Activated T-cell treated with anti-CD3 and anti-CD28 coated beads, Interleukin-2, amount 50 U/mL, for 4 hours (primary cell): Measurements from ENCODE around the gene TBC1D16. TPM values are rescaled to one million over a fixed set of nuclear protein-coding genes. Genes with fewer than 3 reads are reported as not detected.

Source experiments
- ATAC-seq, 2 donors: fragments of 200-7000 bp; cut with Tn5 transposase; one replicate each; pipeline ENCODE4 v1.10.0; 2021
- DNase-seq: peaks from one replicate; pipeline ENCODE4 v3.0.0-alpha.2; 2020
- H3K27me3 Mint-ChIP-seq: one replicate; pipeline ENCODE4 v1.8.0; 2021; ENCODE audit warnings: low read depth, mixed read lengths
- H3K36me3 Mint-ChIP-seq: one replicate; pipeline ENCODE4 v1.8.0; 2022; ENCODE audit warnings: mixed read lengths; ENCODE audit not compliant: insufficient read depth
- H3K4me1 Mint-ChIP-seq: one replicate; pipeline ENCODE4 v1.8.0; 2021; ENCODE audit warnings: low read depth, mixed read lengths
- H3K4me3 Mint-ChIP-seq: one replicate; pipeline ENCODE4 v1.8.0; 2021; ENCODE audit warnings: mild to moderate bottlenecking, moderate library complexity, mixed read lengths
- H3K9me3 Mint-ChIP-seq: one replicate; pipeline ENCODE4 v1.8.0; 2021; ENCODE audit warnings: mixed read lengths
- total RNA-seq, 3 donors: library from RNA; stranded (reverse); gene quantifications; one replicate each; pipeline ENCODE4 v1.2.1, GENCODE V29; 2021

The TBC1D16 gene
- total RNA-seq, 3 donors from 2014 or later = 2.2 to 3.3 (median 2.6) TPM

DNA sequence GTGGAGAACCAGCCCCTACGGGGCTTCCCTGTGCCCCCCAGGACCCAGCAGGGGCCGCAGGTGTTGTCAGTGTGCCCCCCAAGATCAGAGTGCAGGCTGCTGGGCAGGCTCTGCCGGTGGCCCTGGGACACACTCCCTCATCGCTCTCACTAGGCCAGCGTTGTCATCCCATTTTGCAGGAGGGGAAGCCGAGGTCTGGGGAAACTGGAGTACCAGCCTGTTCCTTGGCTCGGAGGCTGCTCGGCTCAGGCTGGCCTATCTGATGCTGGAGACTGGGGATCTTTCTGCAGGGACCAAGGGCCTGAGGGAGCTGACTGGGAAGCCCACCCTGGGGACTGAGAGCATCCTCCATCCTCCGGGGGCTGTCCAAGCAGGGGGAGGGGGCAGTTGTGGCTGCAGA, 122.2 kb downstream of the TBC1D16 start:
- ATAC-seq (no peak), DNase-seq (no peak)
- Mint-ChIP-seq H3K4me1 (no peaks in the 10 kb centered on the region), H3K4me3 (no peak overlapping the region), H3K27me3 (peaks cover 18% of the 10 kb centered on the region), H3K9me3 (no peaks in the 10 kb centered on the region), H3K36me3 (no peaks in the 10 kb centered on the region)

DNA sequence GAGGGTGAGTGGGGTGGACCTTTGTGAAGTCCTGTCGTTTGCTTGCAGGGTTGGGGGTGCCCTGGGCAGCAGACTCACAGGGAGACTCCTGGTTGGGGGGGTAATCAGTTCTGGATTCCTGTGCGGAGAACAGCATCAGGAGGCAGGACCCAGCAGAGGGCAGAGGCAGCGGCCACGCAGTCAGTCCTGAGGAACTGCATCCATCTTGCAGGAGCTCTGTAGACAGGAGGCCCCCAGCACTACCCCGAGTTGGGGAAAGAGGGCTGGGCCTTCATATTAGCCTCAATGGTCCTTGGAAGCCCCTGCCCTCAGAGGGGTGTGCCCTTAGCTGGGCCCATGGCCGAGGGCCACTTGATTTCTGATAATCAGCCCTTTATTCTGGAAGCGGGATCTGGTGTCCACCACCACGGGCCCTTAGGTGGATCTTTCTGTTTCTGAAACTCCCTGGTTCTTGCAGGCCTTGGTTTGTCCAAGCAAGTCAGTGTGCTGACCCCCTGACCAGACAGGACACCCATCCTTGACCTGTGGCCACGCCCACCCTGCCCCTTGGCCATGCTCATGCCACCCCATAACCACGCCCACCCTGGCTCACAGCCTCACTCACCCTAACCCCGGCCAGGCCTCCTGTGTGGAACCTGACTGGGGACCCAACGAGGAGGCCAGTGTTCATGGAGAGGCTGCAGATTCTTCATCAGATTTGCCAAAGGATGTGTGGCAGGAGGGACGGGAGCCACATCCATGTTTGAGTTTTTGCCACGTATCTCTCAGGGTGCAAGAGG, 122.9 kb downstream of the TBC1D16 start:
- H3K27me3 Mint-ChIP-seq = peaks cover 21% of the 10 kb centered on the region
- no peak overlapping the region for H3K4me3 Mint-ChIP-seq

DNA sequence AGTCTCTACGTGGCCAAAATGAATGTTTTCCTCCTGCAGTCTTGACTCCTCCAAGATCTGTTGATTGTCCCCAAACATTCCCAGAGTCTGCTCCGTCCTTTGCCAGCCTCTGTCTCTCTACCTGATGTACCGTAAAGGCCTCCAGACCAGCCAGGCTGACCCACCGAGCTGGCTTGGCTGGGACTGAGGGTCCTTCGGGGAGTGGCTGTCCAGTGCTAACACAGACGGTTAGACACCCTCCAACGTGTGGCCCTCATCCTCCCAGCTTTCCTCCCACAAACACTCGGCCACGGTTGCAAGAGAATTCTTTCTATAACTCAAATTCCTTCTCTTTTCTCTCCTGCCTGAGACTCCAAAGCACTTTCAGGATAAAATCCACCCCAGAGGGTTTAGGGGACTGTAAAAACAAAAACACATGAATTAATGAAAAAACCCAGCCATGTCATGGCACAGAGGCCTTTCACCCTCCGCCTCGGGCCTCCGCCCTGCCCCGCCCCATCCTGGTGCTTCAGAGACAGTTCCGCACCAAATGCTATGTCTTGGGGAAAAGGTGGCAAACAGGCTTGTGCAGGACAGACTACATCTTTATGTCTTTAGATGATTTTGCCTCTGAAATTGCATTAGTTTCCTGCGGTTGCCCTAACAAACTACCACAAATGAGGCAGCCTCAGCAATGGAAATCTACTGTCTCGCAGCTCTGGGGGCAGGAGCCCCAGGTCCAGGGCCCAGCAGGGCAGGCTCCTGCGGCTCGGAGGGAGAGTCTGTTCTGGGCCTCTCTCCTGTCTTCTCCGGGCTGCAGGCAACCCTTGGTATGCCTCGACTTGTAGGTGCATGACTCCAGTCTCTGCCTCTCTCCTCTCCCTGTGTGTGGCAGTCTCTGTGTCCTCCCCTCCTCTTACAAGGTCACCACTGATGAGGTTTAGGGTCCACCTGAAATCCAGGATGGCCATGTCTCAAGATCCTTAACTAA, 124.0 kb downstream of the TBC1D16 start:
- H3K4me1 Mint-ChIP-seq = no peaks in the 10 kb centered on the region
- H3K9me3 Mint-ChIP-seq = no peaks in the 10 kb centered on the region
- ATAC-seq (no peak), DNase-seq (no peak)
- H3K36me3 Mint-ChIP-seq = no peaks in the 10 kb centered on the region
- no peak overlapping the region for H3K4me3 Mint-ChIP-seq
- H3K27me3 Mint-ChIP-seq = peaks cover 22% of the 10 kb centered on the region

More for the DNA sequence above, 122.9 kb downstream of the TBC1D16 start:
- no peaks in the 10 kb centered on the region for H3K9me3 Mint-ChIP-seq
- no peak for DNase-seq
- no peaks in the 10 kb centered on the region for H3K36me3 Mint-ChIP-seq
- ATAC-seq = no peak
- no peaks in the 10 kb centered on the region for H3K4me1 Mint-ChIP-seq

DNA sequence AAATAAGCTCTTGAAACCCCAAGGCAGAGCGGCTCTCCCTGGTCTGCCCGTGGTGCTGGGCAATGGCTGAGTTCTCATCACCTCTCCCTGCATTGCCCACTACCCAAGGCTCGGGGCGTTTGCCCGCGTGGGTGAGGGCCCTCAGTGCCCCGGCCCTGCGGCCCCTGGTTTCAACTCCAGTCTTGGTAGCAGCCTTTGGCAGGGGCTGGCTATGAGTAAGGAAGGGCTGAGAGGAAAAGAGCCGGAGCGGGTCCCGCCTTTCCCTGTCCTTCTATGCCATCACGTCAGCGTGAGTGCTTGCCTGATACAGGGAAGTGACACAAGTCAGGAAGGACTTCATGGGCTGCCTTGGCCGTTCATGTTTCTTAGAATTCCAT, 124.7 kb downstream of the TBC1D16 start:
- no peak for DNase-seq
- no peak for ATAC-seq
- H3K9me3 Mint-ChIP-seq = no peaks in the 10 kb centered on the region

DNA sequence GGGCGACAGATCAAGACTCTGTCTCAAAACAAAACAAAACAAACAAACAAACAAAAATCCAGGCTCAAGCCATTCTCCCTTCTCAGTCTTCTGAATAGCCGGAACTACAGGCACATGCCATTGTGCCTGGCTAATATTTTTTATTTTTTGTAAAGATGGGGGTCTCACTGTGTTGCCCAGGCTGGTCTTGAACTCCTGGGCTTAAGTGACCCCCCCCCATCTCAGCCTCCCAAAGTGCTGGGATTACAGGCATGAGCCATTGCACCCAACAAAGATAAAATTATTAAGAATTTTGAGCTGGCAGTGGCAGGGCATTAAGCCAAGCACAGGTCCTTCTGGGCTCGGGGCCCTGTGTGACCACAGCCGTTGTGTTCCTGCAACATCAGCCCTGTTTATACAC, 126.6 kb downstream of the TBC1D16 start:
- H3K4me1 Mint-ChIP-seq = no peaks in the 10 kb centered on the region
- no peak overlapping the region for H3K4me3 Mint-ChIP-seq
- no peaks in the 10 kb centered on the region for H3K36me3 Mint-ChIP-seq
- H3K27me3 Mint-ChIP-seq = peaks cover 18% of the 10 kb centered on the region
- ATAC-seq (no peak), DNase-seq (no peak)
- H3K9me3 Mint-ChIP-seq = no peaks in the 10 kb centered on the region

More for the DNA sequence above, 124.7 kb downstream of the TBC1D16 start:
- peaks cover 20% of the 10 kb centered on the region for H3K27me3 Mint-ChIP-seq
- no peaks in the 10 kb centered on the region for H3K36me3 Mint-ChIP-seq
- no peak overlapping the region for H3K4me3 Mint-ChIP-seq
- no peaks in the 10 kb centered on the region for H3K4me1 Mint-ChIP-seq

DNA sequence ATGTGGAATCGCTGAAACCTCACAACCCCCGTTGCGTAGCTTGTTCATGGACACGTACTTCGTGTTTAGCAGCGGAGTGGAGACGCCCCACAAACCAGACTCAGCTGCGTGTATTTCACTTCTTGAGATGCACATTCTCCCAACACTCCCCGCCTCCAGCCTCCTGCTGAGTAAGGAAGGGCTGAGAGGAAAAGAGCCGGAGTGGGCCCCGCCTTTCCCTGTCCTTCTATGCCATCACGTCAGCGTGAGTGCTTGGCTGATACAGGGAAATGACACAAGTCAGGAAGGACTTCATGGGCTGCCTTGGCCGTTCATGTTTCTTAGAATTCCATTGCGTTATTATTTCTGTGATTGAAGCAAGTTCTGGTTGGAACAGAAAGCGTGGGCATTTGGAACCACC, 127.8 kb downstream of the TBC1D16 start:
- ATAC-seq = no peak
- DNase-seq = no peak
- Mint-ChIP-seq H3K36me3 (no peaks in the 10 kb centered on the region), H3K4me1 (no peaks in the 10 kb centered on the region), H3K9me3 (no peaks in the 10 kb centered on the region), H3K27me3 (peaks cover 18% of the 10 kb centered on the region), H3K4me3 (no peak overlapping the region)

DNA sequence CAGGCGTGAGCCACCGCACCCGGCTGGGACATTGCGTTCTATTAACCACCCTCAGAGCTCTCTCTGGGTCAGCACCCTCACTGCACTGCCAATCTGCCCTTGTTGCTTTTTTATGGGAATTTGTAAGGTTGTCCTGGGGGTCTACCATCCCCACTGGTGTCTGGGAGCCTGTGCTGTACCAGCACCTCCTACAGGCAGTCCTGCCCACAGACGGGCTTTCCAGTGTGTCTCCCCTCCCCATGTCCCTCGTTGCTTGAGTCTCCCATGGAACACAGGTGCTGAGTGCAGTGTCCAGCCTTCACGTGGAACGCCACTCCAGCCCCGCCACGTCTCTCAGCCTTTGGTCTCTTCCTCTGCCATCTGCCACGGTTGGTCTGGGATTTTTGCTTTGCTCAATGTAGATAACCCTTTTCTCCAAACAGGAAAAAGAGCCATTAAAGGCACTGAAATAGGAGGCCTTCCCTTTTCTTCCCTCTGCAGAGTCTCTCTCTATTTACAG, 128.4 kb downstream of the TBC1D16 start:
- no peak for DNase-seq
- H3K4me1 Mint-ChIP-seq = no peaks in the 10 kb centered on the region

DNA sequence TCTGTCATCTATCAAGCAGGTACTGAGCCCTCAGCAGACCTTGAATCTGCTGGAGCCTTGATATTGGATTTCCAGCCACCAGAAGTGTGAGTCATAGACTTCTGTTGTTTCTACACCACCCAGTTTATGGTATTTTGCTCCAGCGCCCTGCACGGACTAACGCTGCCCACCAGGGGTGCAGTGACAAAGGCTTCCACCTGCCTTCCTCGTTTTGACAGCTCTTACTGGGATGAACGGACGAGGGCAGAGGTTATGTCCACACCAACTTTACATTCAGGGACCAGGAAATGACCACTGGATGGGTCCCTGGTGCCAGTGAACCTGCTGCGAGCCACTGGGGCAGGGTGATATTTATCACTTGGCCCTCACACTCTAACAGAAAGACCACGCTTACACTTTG, 129.8 kb downstream of the TBC1D16 start:
- ATAC-seq (peak in 1 of 2 donors; percentile 48), DNase-seq (no peak)
- H3K9me3 Mint-ChIP-seq = no peaks in the 10 kb centered on the region
- H3K36me3 Mint-ChIP-seq = no peaks in the 10 kb centered on the region
- no peak overlapping the region for H3K4me3 Mint-ChIP-seq
- H3K4me1 Mint-ChIP-seq = no peaks in the 10 kb centered on the region
- H3K27me3 Mint-ChIP-seq = peaks cover 27% of the 10 kb centered on the region

More for the DNA sequence above, 128.4 kb downstream of the TBC1D16 start:
- H3K9me3 Mint-ChIP-seq = no peaks in the 10 kb centered on the region
- H3K4me3 Mint-ChIP-seq = no peak overlapping the region
- H3K27me3 Mint-ChIP-seq = peaks cover 23% of the 10 kb centered on the region
- H3K36me3 Mint-ChIP-seq = no peaks in the 10 kb centered on the region
- no peak for ATAC-seq

DNA sequence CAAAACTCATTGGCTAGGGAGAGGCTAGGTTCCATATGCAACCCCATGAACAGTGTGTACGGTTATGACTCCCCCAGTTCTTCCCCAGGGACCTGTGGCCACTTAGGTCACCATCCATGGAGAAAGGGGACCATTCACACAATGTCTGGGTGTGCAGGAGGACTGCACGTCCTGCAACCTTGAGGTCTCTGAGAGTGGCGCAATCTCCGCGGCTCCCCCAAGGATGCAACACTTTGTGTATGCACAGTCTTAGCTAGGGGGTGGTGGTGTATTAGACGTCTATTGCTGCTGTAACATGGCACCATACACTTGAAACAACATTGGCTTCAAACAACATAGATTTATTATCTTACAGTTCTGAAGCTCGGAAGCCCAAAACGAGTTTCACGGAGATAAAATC, 130.8 kb downstream of the TBC1D16 start:
- no peaks in the 10 kb centered on the region for H3K36me3 Mint-ChIP-seq
- DNase-seq = no peak
- no peaks in the 10 kb centered on the region for H3K9me3 Mint-ChIP-seq

DNA sequence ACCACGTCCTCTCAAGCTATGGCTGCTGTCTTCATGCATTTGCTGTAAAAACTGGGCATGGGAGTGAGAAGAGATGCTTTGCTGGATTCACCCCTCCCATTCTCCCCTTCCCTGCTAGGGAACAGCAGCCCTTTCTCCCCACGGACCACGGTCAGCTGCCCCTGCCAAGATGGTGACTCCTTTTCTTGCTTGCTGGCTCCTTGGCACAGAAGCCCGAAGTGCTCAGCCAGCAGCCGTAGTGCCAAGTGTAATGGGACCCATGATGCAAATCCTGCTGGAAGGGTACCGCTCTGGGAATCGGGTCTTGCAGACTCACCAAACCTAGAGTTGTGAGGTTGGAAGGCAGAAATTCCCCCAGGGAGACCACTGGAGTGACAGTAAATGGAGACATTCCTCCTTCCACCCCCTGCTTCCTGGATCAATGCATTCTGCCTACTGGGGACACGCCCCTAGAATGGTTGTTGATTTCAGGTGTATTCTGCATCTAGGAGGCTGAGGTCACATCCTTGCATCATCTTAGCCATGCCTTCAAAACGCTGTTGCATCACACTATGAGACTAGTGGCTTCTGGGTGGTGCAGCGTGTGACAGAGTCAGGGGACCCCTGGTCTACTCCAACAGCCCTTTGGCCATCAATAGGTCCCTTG, 133.4 kb downstream of the TBC1D16 start:
- no peaks in the 10 kb centered on the region for H3K36me3 Mint-ChIP-seq
- no peaks in the 10 kb centered on the region for H3K4me1 Mint-ChIP-seq
- H3K4me3 Mint-ChIP-seq = no peak overlapping the region
- no peaks in the 10 kb centered on the region for H3K9me3 Mint-ChIP-seq
- ATAC-seq = no peak
- H3K27me3 Mint-ChIP-seq = peaks cover 25% of the 10 kb centered on the region
- DNase-seq = no peak

More for the DNA sequence above, 130.8 kb downstream of the TBC1D16 start:
- H3K27me3 Mint-ChIP-seq = peaks cover 26% of the 10 kb centered on the region
- H3K4me3 Mint-ChIP-seq = no peak overlapping the region
- ATAC-seq = no peak
- no peaks in the 10 kb centered on the region for H3K4me1 Mint-ChIP-seq

DNA sequence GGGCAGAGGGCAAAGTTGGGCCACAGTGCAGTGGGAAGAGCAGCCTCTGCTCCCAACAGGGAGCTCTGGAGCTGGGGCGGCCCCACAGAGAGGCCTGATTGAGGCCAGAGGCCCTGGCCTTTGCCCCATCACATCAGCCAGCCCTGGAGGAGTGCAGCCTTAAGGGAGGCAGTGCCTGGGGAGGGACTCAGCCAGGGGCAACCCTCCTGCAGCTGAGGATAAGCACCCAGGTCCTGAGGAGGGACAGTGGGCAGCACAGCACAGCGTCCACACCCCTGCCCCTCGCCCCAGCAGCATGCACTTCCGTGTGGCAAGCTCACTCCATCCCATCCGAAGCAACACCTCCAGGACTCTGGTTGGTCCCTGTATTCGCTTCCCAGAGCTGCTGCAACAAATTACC, 134.5 kb downstream of the TBC1D16 start:
- no peak for ATAC-seq
- peaks cover 27% of the 10 kb centered on the region for H3K27me3 Mint-ChIP-seq
- H3K4me3 Mint-ChIP-seq = no peak overlapping the region
- DNase-seq = no peak
- no peaks in the 10 kb centered on the region for H3K36me3 Mint-ChIP-seq
- no peaks in the 10 kb centered on the region for H3K9me3 Mint-ChIP-seq
- no peaks in the 10 kb centered on the region for H3K4me1 Mint-ChIP-seq

DNA sequence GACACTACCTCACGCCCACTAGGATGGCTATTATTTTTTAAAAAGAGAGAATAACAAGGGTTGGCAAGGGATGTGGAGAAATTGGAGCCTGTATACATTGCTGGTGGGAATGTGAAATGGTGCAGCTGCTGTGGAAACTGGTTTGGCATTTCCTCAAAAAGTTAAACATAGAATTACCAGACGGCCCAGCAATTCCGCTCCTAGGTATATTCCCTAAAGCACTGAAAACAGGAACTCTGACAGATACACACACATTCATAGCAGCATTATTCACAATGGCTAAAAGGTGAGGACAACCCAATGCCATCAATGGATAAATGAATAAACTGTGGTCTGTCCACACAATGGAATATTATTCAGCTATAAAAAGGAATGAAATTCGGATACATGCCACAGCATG, 136.1 kb downstream of the TBC1D16 start:
- DNase-seq (no peak), ATAC-seq (no peak)
- H3K4me3 Mint-ChIP-seq = no peak overlapping the region

DNA sequence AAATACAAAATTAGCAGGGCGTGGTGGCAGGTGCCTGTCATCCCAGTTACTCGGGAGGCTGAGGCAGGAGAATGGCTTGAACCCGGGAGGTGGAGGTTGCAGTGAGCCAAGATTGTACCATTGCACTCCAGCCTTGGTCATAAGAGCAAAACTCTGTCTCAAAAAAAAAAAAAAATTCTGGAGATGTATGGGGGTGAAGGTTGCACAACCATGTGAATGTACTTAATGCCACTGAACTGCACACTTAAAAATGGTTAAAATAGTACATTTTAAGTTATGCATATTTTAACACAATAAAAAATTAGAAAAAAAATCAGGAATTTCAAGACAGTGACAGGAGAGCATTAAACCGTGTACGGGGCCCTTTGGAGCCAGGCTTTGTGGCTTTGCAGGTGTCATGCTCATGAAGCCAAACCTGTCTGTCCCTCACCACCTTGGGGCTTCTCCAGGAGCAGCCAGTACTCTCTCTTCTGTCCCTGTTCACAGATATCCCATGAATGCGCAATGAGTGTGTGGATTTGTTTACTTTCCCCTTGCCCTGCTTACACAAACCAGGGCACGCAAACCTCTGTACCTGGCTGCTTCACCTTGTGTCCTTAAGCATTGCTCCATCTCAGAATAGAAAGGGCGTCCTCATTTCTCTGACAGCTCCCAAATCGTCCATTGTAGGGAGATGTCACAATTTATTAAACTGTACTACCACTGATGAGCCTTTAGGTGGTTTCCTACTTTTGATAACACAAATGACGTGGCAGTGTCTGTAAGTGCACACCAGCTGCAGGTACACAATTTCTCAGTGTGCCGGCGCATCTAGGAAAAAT, 138.2 kb downstream of the TBC1D16 start:
- ATAC-seq (no peak), DNase-seq (no peak)
- Mint-ChIP-seq H3K27me3 (peaks cover 21% of the 10 kb centered on the region), H3K9me3 (no peaks in the 10 kb centered on the region), H3K4me1 (no peaks in the 10 kb centered on the region), H3K36me3 (no peaks in the 10 kb centered on the region), H3K4me3 (no peak overlapping the region)

More for the DNA sequence above, 136.1 kb downstream of the TBC1D16 start:
- Mint-ChIP-seq H3K4me1 (no peaks in the 10 kb centered on the region), H3K9me3 (no peaks in the 10 kb centered on the region), H3K27me3 (peaks cover 24% of the 10 kb centered on the region), H3K36me3 (no peaks in the 10 kb centered on the region)
